Stimulated activated CD8-positive, alpha-beta memory T cell treated with anti-CD3 and anti-CD28 coated beads, Interleukin-12 subunit alpha, Interleukin-12 subunit beta, amount 100 ng/mL, for 1 hour (primary cell): Measurements from ENCODE around the gene PDHX.
"Not testable (repeated sequence)": the region's sequence is repeated elsewhere in the genome, so short reads cannot be mapped to it uniquely, and the experiment has no call there.

Experiments
- DNase-seq: peaks from one replicate; pipeline ENCODE4 v3.0.0-alpha.2; 2020; ENCODE audit warnings: low read depth

PDHX gene

GRCh38 chr11:34916015-34916842 is at the start of gene PDHX, which contains the start of gene APIP:
Gene PDHX (plus strand): TSS chr11:34916618. CDS start chr11:34916656, 38 bp downstream.
Gene APIP (minus strand): TSS chr11:34916379. CDS start chr11:34916284, 95 bp downstream.
- DNase-seq: peak; percentile 84

GRCh38 chr11:34869425-34869824 is 47.0 kb upstream of the PDHX start:
- DNase-seq: no peak

GRCh38 chr11:34870548-34871196 is 45.7 kb upstream of the PDHX start:
- DNase-seq: no peak

- no peak for DNase-seq
Measured at GRCh38 chr11:34874202-34874601, 42.2 kb upstream of the PDHX start.

- no peak for DNase-seq
Measured at GRCh38 chr11:34877375-34877975, 38.9 kb upstream of the PDHX start.

GRCh38 chr11:34881900-34882299 is 34.5 kb upstream of the PDHX start:
- no peak for DNase-seq

- DNase-seq: no peak
Measured at GRCh38 chr11:34886609-34887008, 29.8 kb upstream of the PDHX start.

GRCh38 chr11:34887260-34887659 is 29.2 kb upstream of the PDHX start:
- no peak for DNase-seq

- no peak for DNase-seq
Measured at GRCh38 chr11:34890089-34890488, 26.3 kb upstream of the PDHX start.

GRCh38 chr11:34890812-34891211 is 25.6 kb upstream of the PDHX start:
- no peak for DNase-seq

- DNase-seq: no peak
Measured at GRCh38 chr11:34891611-34892010, 24.8 kb upstream of the PDHX start.

- DNase-seq: no peak
Measured at GRCh38 chr11:34893416-34893815, 23.0 kb upstream of the PDHX start.

- DNase-seq: not testable (repeated sequence)
Measured at GRCh38 chr11:34896191-34896590, 20.2 kb upstream of the PDHX start.

GRCh38 chr11:34897171-34897870 is 19.1 kb upstream of the PDHX start:
- DNase-seq: no peak

- no peak for DNase-seq
Measured at GRCh38 chr11:34898474-34898873, 17.9 kb upstream of the PDHX start.

- DNase-seq: no peak
Measured at GRCh38 chr11:34899633-34900016, 16.8 kb upstream of the PDHX start.

GRCh38 chr11:34904421-34904955 is 11.9 kb upstream of the PDHX start:
- DNase-seq: no peak

- DNase-seq: no peak
Measured at GRCh38 chr11:34905666-34906065, 10.8 kb upstream of the PDHX start.

GRCh38 chr11:34907934-34908593 is 8.4 kb upstream of the PDHX start:
- DNase-seq: no peak

GRCh38 chr11:34909415-34909814 is 7.0 kb upstream of the PDHX start:
- no peak for DNase-seq

GRCh38 chr11:34909955-34910354 is 6.5 kb upstream of the PDHX start:
- DNase-seq: no peak

GRCh38 chr11:34910817-34911216 is 5.6 kb upstream of the PDHX start:
- no peak for DNase-seq
